ENCODE measurements around the gene ALDH1A1. TPM values are rescaled to one million over a fixed set of nuclear protein-coding genes. Genes with fewer than 3 reads are reported as not detected.
"Not testable (repeated sequence)": the region's sequence is repeated elsewhere in the genome, so short reads cannot be mapped to it uniquely, and the experiment has no call there.

Gene ALDH1A1
- polyA plus RNA-seq, 3 donors, result 28.6 to 117 (median 105) TPM

GRCh38 chr9:72942451-72942850, 10.4 kb downstream of the ALDH1A1 start:
- Mint-ChIP-seq H3K27me3 (ENCODE audit: low read depth in 3 of 3) (peaks cover 0 to 2% (median 0%) of the 10 kb centered on the region in 3 donors), H3K36me3 (peaks cover 9 to 28% of the 10 kb centered on the region in 2 donors), H3K27ac (no peak overlapping the region), H3K4me3 (no peak overlapping the region), H3K4me1 (peaks cover 3% of the 10 kb centered on the region), H3K9me3 (no peaks in the 10 kb centered on the region)
- Histone ChIP-seq H3K9ac (ENCODE audit: insufficient read depth, low read length, poor library complexity, severe bottlenecking) (no peak overlapping the region), H2AFZ (ENCODE audit: insufficient read depth, low read depth, low read length, poor library complexity, severe bottlenecking) (no peak overlapping the region), H3K79me2 (ENCODE audit: insufficient read depth, low read length) (no peaks in the 10 kb centered on the region), H3K4me3 (replicated peaks in 1 of 3; ENCODE audit: low read depth in 2 of 3, low read length in 3 of 3) (no peak overlapping the region), H3K36me3 (replicated peaks in 1 of 2; ENCODE audit: control insufficient read depth in 1 of 2, insufficient read depth in 2 of 2, low read length in 2 of 2) (peaks cover 0 to 4% of the 10 kb centered on the region in 2 donors), H3K9me3 (replicated peaks in 1 of 2; ENCODE audit: control insufficient read depth in 1 of 2, insufficient read depth in 1 of 2, low read length in 2 of 2) (no peaks in the 10 kb centered on the region), H4K20me1 (ENCODE audit: insufficient read depth, low read length) (peaks cover 17% of the 10 kb centered on the region), H3K4me2 (replicated peaks; ENCODE audit: extremely low read depth, low read length, poor library complexity, severe bottlenecking) (no peak overlapping the region), H3K27me3 (ENCODE audit: control insufficient read depth in 2 of 2, insufficient read depth in 2 of 2, low read length in 2 of 2) (no peaks in the 10 kb centered on the region), H3K4me1 (ENCODE audit: control insufficient read depth in 1 of 2, insufficient read depth in 2 of 2, low read length in 2 of 2) (no peaks in the 10 kb centered on the region), H3K27ac (ENCODE audit: low read depth in 1 of 2, low read length in 2 of 2) (no peak overlapping the region)
- WGBS (ENCODE audit: insufficient coverage), result 100% methylated on average over 1 of the region's 2 CpGs
- intact Hi-C loops (cut with micrococcal nuclease), result loop anchor here in 1 of 2 donors (10.0 kb wide), 1 partner anchor 638 kb away; no protein-coding TSS in a partner anchor
- no peak for TF ChIP-seq CTCF (IDR thresholded peaks at IDR 0.05)
- no peak for DNase-seq

GRCh38 chr9:72939581-72939980, 13.3 kb downstream of the ALDH1A1 start:
- H3K27ac Mint-ChIP-seq; H3K9me3 ChIP-seq (replicated peaks in 1 of 2; ENCODE audit: control insufficient read depth in 1 of 2, insufficient read depth in 1 of 2, low read length in 2 of 2); DNase-seq; H3K4me1 ChIP-seq (ENCODE audit: control insufficient read depth in 1 of 2, insufficient read depth in 2 of 2, low read length in 2 of 2); H3K4me3 Mint-ChIP-seq; intact Hi-C loops (cut with micrococcal nuclease); H3K27ac ChIP-seq (ENCODE audit: low read depth in 1 of 2, low read length in 2 of 2); H3K27me3 Mint-ChIP-seq (ENCODE audit: low read depth in 3 of 3); H3K9me3 Mint-ChIP-seq; H3K4me2 ChIP-seq (replicated peaks; ENCODE audit: extremely low read depth, low read length, poor library complexity, severe bottlenecking); H3K27me3 ChIP-seq (ENCODE audit: control insufficient read depth in 2 of 2, insufficient read depth in 2 of 2, low read length in 2 of 2); H3K79me2 ChIP-seq (ENCODE audit: insufficient read depth, low read length); H2AFZ ChIP-seq (ENCODE audit: insufficient read depth, low read depth, low read length, poor library complexity, severe bottlenecking); H3K36me3 ChIP-seq (replicated peaks in 1 of 2; ENCODE audit: control insufficient read depth in 1 of 2, insufficient read depth in 2 of 2, low read length in 2 of 2); H3K4me3 ChIP-seq (replicated peaks in 1 of 3; ENCODE audit: low read depth in 2 of 3, low read length in 3 of 3); H3K9ac ChIP-seq (ENCODE audit: insufficient read depth, low read length, poor library complexity, severe bottlenecking); H3K4me1 Mint-ChIP-seq: not testable (repeated sequence)
- H4K20me1 ChIP-seq (ENCODE audit: insufficient read depth, low read length), result peaks cover 10% of the 10 kb centered on the region
- 96% methylated on average over 4 of the region's 6 CpGs for WGBS (ENCODE audit: insufficient coverage)
- H3K36me3 Mint-ChIP-seq, result peaks cover 8 to 24% of the 10 kb centered on the region in 2 donors

Data from CD14-positive monocyte (primary cell).